Panc1 (cell line): ENCODE results near the gene VAMP8. TPM values are rescaled to one million over a fixed set of nuclear protein-coding genes. Genes with fewer than 3 reads are reported as not detected.

Experiments used
- ATAC-seq: fragments of 200-7000 bp; cut with Tn5 transposase; 2 replicates; pipeline ENCODE4 v1.9.1; 2020; ENCODE audit warnings: mild to moderate bottlenecking, moderate library complexity
- BruUV-seq: library from RNA; stranded (reverse); fragments of 400-500 nt; replicated peaks from 2 replicates; lab custom pipeline; 2021; lab: Mats Ljungman, UMichigan
- CTCF ChIA-PET: fragments of 300-600 bp; sonication (Branson Sonifier 250); formaldehyde crosslinking; loops from one replicate; lab custom pipeline; 2022; ENCODE audit warnings: antibody characterized with exemption; lab: Charles Lee
- POLR2A ChIA-PET: fragments of 300-600 bp; sonication (Branson Sonifier 250); formaldehyde crosslinking; loops from one replicate; lab custom pipeline; 2022; ENCODE audit warnings: antibody characterized with exemption; lab: Charles Lee
- DNase-seq: peaks from one replicate; pipeline ENCODE4 v3.0.0-alpha.2; 2010; ENCODE audit warnings: low read depth, low spot score
- H3K27ac ChIP-seq: 2 replicates; pipeline ENCODE4 v1.5.1; 2011; ENCODE audit warnings: mild to moderate bottlenecking, low read length, inconsistent platforms
- H3K27me3 ChIP-seq: fragments of 200-500 bp; sonication (Bioruptor generic); 2 replicates; pipeline ENCODE4 v1.6.0; 2014; ENCODE audit warnings: low read length, inconsistent platforms; ENCODE audit not compliant: control insufficient read depth, insufficient read depth
- H3K36me3 ChIP-seq: fragments of 200-500 bp; sonication (Bioruptor generic); 2 replicates; pipeline ENCODE4 v1.5.1; 2014; ENCODE audit warnings: inconsistent platforms, mild to moderate bottlenecking, low read length, moderate library complexity; ENCODE audit not compliant: control insufficient read depth, insufficient read depth
- H3K4me1 ChIP-seq: 2 replicates; pipeline ENCODE4 v1.5.1; 2011; ENCODE audit warnings: inconsistent platforms, mild to moderate bottlenecking, low read length, moderate library complexity; ENCODE audit not compliant: control insufficient read depth, insufficient read depth
- H3K4me3 ChIP-seq, 2 experiments: 2 replicates each; pipeline ENCODE4 v1.5.1; 2011 to 2012; ENCODE audit warnings: low read depth in 2 of 2, low read length in 2 of 2, mild to moderate bottlenecking in 2 of 2, inconsistent platforms in 1 of 2, moderate library complexity in 1 of 2
- H3K9me3 ChIP-seq: fragments of 200-500 bp; sonication (Bioruptor generic); 2 replicates; pipeline ENCODE4 v1.5.1; 2014; ENCODE audit warnings: low read depth, mild to moderate bottlenecking, inconsistent platforms, low read length, moderate library complexity; ENCODE audit not compliant: control insufficient read depth, insufficient read depth
- POLR2AphosphoS5 ChIP-seq: IDR thresholded peaks from 2 replicates; pipeline ENCODE4 v1.6.1; 2012; ENCODE audit warnings: mild to moderate bottlenecking, low read depth, low read length, moderate library complexity
- SIN3A ChIP-seq: IDR thresholded peaks from 2 replicates; pipeline ENCODE4 v1.6.1; 2012; ENCODE audit warnings: low read depth, mild to moderate bottlenecking, low read length, moderate library complexity, borderline replicate concordance; ENCODE audit not compliant: insufficient read depth
- TCF7L2 ChIP-seq: IDR thresholded peaks from 2 replicates; pipeline ENCODE4 v1.6.1; 2011; ENCODE audit warnings: mild to moderate bottlenecking, low read depth, low read length, inconsistent platforms
- in situ Hi-C: cut with HindIII; loops from 2 replicates; pipeline ENCODE4 v1.10.0; 2016; ENCODE audit warnings: low sequenced_read_pairs, low pct_unique_long_range_greater_than_20kb
- intact Hi-C: fragments of 100-400 bp; cut with micrococcal nuclease; formaldehyde crosslinking; loops from one replicate; pipeline ENCODE4 v1.10.0; 2022; ENCODE audit not compliant: unreplicated experiment
- total RNA-seq: library from RNA; stranded (reverse); gene quantifications from one replicate; pipeline ENCODE4 v1.2.1, GENCODE V29; 2021; ENCODE audit not compliant: unreplicated experiment
- TF ChIP-seq, protein P1 (sequence below): fragments of 450-650 bp; IDR thresholded peaks from 2 replicates; pipeline ENCODE4 v1.5.1; 2017; ENCODE audit warnings: mild to moderate bottlenecking
- TF ChIP-seq, protein P2 (sequence below), 2 experiments: IDR thresholded peaks; 2 replicates each; pipeline ENCODE4 v1.6.1; 2011 to 2012; ENCODE audit warnings: low read depth in 2 of 2, control low read depth in 1 of 2, low read length in 1 of 2, mild to moderate bottlenecking in 1 of 2, moderate library complexity in 1 of 2; ENCODE audit not compliant: insufficient read depth in 1 of 2

The VAMP8 gene
- total RNA-seq, 1 experiment from 2014 or later: 93.2 TPM

DNA sequence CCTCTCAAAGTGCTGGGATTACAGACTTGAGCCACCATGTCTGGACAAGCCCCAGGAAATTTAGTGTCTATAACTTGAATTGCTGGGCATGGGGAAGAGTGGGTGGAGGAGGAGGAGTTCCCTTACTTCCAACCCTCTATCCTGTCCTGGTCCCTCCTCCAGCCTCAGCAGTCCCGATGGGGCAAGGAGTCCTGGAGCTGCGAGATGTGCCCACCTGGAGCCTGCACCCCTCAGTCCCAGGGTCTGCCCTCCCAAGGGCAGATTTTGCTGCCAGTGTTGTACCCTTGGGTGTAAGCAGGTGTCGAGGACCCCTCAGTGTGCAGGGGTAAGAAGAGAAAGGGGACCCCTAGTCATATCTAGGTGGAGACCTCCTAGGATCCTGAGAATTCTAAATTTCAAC lies 2.8 kb downstream of the VAMP8 start:
- CTCF ChIA-PET: no interaction called here
- POLR2A ChIA-PET: interaction anchor here (0.7 kb wide), 1 partner anchor 15 kb away, joined by 4 read pairs; no protein-coding TSS in a partner anchor
- Histone ChIP-seq H3K4me1 (peaks cover 40% of the 10 kb centered on the region), H3K27ac (no peak overlapping the region), H3K9me3 (no peaks in the 10 kb centered on the region), H3K4me3 (no peak overlapping the region), H3K27me3 (no peaks in the 10 kb centered on the region), H3K36me3 (no peaks in the 10 kb centered on the region)
- no peak for TF ChIP-seq SIN3A
- no peak for TF ChIP-seq TCF7L2
- TF ChIP-seq, protein P1, sequence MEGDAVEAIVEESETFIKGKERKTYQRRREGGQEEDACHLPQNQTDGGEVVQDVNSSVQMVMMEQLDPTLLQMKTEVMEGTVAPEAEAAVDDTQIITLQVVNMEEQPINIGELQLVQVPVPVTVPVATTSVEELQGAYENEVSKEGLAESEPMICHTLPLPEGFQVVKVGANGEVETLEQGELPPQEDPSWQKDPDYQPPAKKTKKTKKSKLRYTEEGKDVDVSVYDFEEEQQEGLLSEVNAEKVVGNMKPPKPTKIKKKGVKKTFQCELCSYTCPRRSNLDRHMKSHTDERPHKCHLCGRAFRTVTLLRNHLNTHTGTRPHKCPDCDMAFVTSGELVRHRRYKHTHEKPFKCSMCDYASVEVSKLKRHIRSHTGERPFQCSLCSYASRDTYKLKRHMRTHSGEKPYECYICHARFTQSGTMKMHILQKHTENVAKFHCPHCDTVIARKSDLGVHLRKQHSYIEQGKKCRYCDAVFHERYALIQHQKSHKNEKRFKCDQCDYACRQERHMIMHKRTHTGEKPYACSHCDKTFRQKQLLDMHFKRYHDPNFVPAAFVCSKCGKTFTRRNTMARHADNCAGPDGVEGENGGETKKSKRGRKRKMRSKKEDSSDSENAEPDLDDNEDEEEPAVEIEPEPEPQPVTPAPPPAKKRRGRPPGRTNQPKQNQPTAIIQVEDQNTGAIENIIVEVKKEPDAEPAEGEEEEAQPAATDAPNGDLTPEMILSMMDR: no peak
- TF ChIP-seq, protein P2, sequence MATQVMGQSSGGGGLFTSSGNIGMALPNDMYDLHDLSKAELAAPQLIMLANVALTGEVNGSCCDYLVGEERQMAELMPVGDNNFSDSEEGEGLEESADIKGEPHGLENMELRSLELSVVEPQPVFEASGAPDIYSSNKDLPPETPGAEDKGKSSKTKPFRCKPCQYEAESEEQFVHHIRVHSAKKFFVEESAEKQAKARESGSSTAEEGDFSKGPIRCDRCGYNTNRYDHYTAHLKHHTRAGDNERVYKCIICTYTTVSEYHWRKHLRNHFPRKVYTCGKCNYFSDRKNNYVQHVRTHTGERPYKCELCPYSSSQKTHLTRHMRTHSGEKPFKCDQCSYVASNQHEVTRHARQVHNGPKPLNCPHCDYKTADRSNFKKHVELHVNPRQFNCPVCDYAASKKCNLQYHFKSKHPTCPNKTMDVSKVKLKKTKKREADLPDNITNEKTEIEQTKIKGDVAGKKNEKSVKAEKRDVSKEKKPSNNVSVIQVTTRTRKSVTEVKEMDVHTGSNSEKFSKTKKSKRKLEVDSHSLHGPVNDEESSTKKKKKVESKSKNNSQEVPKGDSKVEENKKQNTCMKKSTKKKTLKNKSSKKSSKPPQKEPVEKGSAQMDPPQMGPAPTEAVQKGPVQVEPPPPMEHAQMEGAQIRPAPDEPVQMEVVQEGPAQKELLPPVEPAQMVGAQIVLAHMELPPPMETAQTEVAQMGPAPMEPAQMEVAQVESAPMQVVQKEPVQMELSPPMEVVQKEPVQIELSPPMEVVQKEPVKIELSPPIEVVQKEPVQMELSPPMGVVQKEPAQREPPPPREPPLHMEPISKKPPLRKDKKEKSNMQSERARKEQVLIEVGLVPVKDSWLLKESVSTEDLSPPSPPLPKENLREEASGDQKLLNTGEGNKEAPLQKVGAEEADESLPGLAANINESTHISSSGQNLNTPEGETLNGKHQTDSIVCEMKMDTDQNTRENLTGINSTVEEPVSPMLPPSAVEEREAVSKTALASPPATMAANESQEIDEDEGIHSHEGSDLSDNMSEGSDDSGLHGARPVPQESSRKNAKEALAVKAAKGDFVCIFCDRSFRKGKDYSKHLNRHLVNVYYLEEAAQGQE (IDR thresholded peaks at IDR 0.05; ENCODE audit: insufficient read depth in 1 of 2, low read depth in 2 of 2, low read length in 1 of 2): no peak
- no peak for TF ChIP-seq POLR2AphosphoS5
- no peak for ATAC-seq
- no peak for DNase-seq
- in situ Hi-C loops: no loop called here
- intact Hi-C loops: no loop called here
- no TSS peak for BruUV-seq

DNA sequence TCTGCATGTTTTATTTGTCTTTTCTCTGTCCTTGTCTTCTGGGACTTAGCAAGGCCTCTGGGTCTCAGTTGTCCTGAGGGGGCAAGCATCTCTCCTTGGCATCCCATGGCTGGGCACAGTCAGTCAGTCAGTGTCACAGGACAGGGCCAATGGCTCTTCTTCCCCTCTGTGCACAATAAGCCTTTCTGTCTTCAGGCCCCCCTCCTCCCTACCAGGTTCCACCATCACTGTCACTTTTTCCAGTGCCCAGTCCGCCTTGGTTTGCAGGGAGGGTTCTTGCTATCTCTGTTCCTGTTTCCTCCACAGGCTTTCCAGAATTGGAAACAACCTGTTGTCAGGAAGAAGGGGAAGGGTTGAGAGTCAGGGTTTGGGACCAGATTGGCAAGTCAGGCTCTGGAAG lies 5.1 kb downstream of the VAMP8 start:
- ChIA-PET POLR2A (no interaction called here), CTCF (no interaction called here)
- DNase-seq (no peak), ATAC-seq (no peak)
- Histone ChIP-seq H3K9me3 (no peaks in the 10 kb centered on the region), H3K27ac (no peak overlapping the region), H3K4me3 (no peak overlapping the region), H3K4me1 (peaks cover 39% of the 10 kb centered on the region), H3K36me3 (no peaks in the 10 kb centered on the region), H3K27me3 (no peaks in the 10 kb centered on the region)
- in situ Hi-C loops: no loop called here
- BruUV-seq: no TSS peak
- intact Hi-C loops: no loop called here
- no peak for TF ChIP-seq SIN3A
- TF ChIP-seq, protein P2 (IDR thresholded peaks at IDR 0.05; ENCODE audit: insufficient read depth in 1 of 2, low read depth in 2 of 2, low read length in 1 of 2): no peak
- no peak for TF ChIP-seq POLR2AphosphoS5
- no peak for TF ChIP-seq TCF7L2
- TF ChIP-seq, protein P1: no peak
